Measurements from ENCODE around the gene TAS2R41. TPM values are rescaled to one million over a fixed set of nuclear protein-coding genes. Genes with fewer than 3 reads are reported as not detected.
"Not testable (repeated sequence)": the region's sequence is repeated elsewhere in the genome, so short reads cannot be mapped to it uniquely, and the experiment has no call there.

Gene TAS2R41
- total RNA-seq, 2 donors from 2014 or later: 2.5 TPM; not detected in 1

- no peak overlapping the region for H3K4me3 ChIP-seq
- H3K9me3 ChIP-seq: no peaks in the 10 kb centered on the region
- ATAC-seq (ENCODE audit: insufficient number of reproducible peaks, low FRiP score, low read depth) (no peak), DNase-seq (ENCODE audit: low spot score) (no peak)
- H3K4me1 ChIP-seq (ENCODE audit: control insufficient read depth in 1 of 2, low read depth in 2 of 2): no peaks in the 10 kb centered on the region
- H3K27me3 ChIP-seq (replicated peaks; ENCODE audit: insufficient read depth): no peaks in the 10 kb centered on the region
- no peak for TF ChIP-seq CTCF (IDR thresholded peaks at IDR 0.05)
- H3K27ac ChIP-seq: no peak overlapping the region
- H3K36me3 ChIP-seq: no peaks in the 10 kb centered on the region
Measured at GRCh38 chr7:143485094-143485493, 7.4 kb downstream of the TAS2R41 start.

- ATAC-seq (ENCODE audit: insufficient number of reproducible peaks, low FRiP score, low read depth): no peak
Measured at GRCh38 chr7:143485500-143485899, 7.8 kb downstream of the TAS2R41 start.

DNA sequence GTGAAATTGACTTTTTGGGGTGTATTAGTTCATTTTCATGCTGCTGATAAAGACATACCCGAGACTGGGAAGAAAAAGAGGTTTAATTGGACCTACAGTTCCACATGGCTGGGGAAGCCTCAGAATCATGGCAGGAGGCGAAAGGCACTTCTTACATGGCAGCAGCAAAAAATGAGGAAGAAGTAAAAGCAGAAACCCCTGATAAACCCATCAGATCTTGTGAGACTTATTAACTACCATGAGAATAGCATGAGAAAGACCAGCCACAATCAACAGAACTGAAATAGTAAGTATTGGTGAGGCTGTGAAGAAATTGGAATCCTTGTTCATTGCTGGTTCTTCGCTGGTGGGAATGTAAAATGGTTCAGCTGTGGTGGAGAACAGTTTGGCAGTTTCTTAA is 8.6 kb downstream of the TAS2R41 start:
- H3K27ac ChIP-seq; ATAC-seq (ENCODE audit: insufficient number of reproducible peaks, low FRiP score, low read depth); H3K4me1 ChIP-seq (ENCODE audit: control insufficient read depth in 1 of 2, low read depth in 2 of 2): not testable (repeated sequence)

More at GRCh38 chr7:143485500-143485899, 7.8 kb downstream of the TAS2R41 start:
- no peaks in the 10 kb centered on the region for H3K36me3 ChIP-seq
- no peak overlapping the region for H3K27ac ChIP-seq
- no peak for TF ChIP-seq CTCF (IDR thresholded peaks at IDR 0.05)
- no peak overlapping the region for H3K4me3 ChIP-seq
- no peaks in the 10 kb centered on the region for H3K27me3 ChIP-seq (replicated peaks; ENCODE audit: insufficient read depth)
- no peaks in the 10 kb centered on the region for H3K4me1 ChIP-seq (ENCODE audit: control insufficient read depth in 1 of 2, low read depth in 2 of 2)
- H3K9me3 ChIP-seq: no peaks in the 10 kb centered on the region
- no peak for DNase-seq (ENCODE audit: low spot score)

DNA sequence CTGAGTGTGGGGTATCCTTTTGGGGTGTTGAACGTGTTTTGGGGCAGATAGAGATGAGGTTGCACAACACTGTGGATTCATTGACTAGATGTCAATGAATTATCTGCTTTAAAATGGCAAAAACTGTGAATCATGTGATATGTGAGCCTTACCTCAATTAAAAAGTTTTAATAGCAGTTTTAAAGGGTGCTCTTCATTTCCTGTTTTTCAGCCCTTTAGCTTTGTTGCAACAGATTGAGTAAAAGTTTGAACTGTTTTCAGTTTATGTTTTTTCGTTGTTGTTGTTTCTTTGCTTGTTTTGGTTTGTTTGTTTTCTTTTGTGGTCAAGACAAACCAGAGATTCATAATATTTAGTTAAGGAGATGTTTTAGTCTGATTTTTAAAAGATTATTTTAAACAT is 9.4 kb downstream of the TAS2R41 start:
- Histone ChIP-seq H3K4me1 (ENCODE audit: control insufficient read depth in 1 of 2, low read depth in 2 of 2) (no peaks in the 10 kb centered on the region), H3K27me3 (replicated peaks; ENCODE audit: insufficient read depth) (no peaks in the 10 kb centered on the region), H3K27ac (no peak overlapping the region), H3K36me3 (no peaks in the 10 kb centered on the region), H3K9me3 (no peaks in the 10 kb centered on the region), H3K4me3 (no peak overlapping the region)
- ATAC-seq (ENCODE audit: insufficient number of reproducible peaks, low FRiP score, low read depth) (no peak), DNase-seq (ENCODE audit: low spot score) (no peak)
- no peak for TF ChIP-seq CTCF (IDR thresholded peaks at IDR 0.05)

More for the DNA sequence above, 8.6 kb downstream of the TAS2R41 start:
- not testable (repeated sequence) for H3K36me3 ChIP-seq; DNase-seq (ENCODE audit: low spot score); H3K4me3 ChIP-seq; H3K9me3 ChIP-seq; H3K27me3 ChIP-seq (replicated peaks; ENCODE audit: insufficient read depth)

DNA sequence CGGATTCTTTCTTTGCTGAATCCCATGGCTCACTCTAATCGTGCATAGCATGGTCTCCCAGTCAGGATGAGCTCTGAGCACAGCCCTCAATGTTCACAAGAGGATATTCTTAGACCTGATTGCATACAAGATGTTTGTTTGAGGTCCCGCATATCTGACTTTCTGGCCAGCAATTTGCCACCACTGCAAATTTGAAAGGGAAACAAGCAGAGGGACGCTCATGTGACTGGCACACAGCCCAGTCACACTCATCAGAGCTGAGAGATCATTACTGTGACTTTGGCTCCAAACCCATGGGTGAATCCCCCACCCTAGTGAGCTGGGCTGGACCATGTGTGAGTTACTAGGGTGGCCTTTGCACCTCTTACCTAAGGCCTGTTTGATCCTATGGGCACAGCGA is 9.9 kb downstream of the TAS2R41 start:
- no peak for TF ChIP-seq CTCF (IDR thresholded peaks at IDR 0.05)
- Histone ChIP-seq H3K9me3 (no peaks in the 10 kb centered on the region), H3K4me1 (ENCODE audit: control insufficient read depth in 1 of 2, low read depth in 2 of 2) (no peaks in the 10 kb centered on the region), H3K27ac (no peak overlapping the region), H3K4me3 (no peak overlapping the region), H3K27me3 (replicated peaks; ENCODE audit: insufficient read depth) (no peaks in the 10 kb centered on the region), H3K36me3 (no peaks in the 10 kb centered on the region)
- no peak for ATAC-seq (ENCODE audit: insufficient number of reproducible peaks, low FRiP score, low read depth)
- DNase-seq (ENCODE audit: low spot score): no peak

GRCh38 chr7:143490717-143491306 is 13.1 kb downstream of the TAS2R41 start:
- H3K4me3 ChIP-seq: no peak overlapping the region
- DNase-seq (ENCODE audit: low spot score) (no peak), ATAC-seq (ENCODE audit: insufficient number of reproducible peaks, low FRiP score, low read depth) (no peak)
- no peaks in the 10 kb centered on the region for H3K4me1 ChIP-seq (ENCODE audit: control insufficient read depth in 1 of 2, low read depth in 2 of 2)
- TF ChIP-seq CTCF (IDR thresholded peaks at IDR 0.05): no peak
- H3K27ac ChIP-seq: no peak overlapping the region
- H3K27me3 ChIP-seq (replicated peaks; ENCODE audit: insufficient read depth): no peaks in the 10 kb centered on the region
- H3K9me3 ChIP-seq: no peaks in the 10 kb centered on the region
- no peaks in the 10 kb centered on the region for H3K36me3 ChIP-seq

All from thoracic aorta (tissue), 2 donors.